Measurements from ENCODE around the gene TMEM163. TPM values are rescaled to one million over a fixed set of nuclear protein-coding genes. Genes with fewer than 3 reads are reported as not detected.
"Not testable (repeated sequence)": the region's sequence is repeated elsewhere in the genome, so short reads cannot be mapped to it uniquely, and the experiment has no call there.

The TMEM163 gene
- total and polyA plus RNA-seq, 7 donors, result 0.28 to 2.6 (median 1.1) TPM; not detected in 1

GRCh38 chr2:134507697-134508096, 211.1 kb downstream of the TMEM163 start:
- TF ChIP-seq POLR2A (IDR thresholded peaks at IDR 0.05) (no peak), EP300 (IDR thresholded peaks at IDR 0.05) (no peak), POLR2AphosphoS5 (IDR thresholded peaks at IDR 0.05) (no peak), CTCF (IDR thresholded peaks at IDR 0.05) (no peak)
- Histone ChIP-seq H3K4me3 (no peak overlapping the region), H3K27me3 (no peaks in the 10 kb centered on the region), H3K27ac (no peak overlapping the region), H3K4me1 (no peaks in the 10 kb centered on the region), H3K36me3 (no peaks in the 10 kb centered on the region), H3K9me3 (no peaks in the 10 kb centered on the region)
- WGBS, 2 donors, result 80 to 92% methylated on average over 1 of the region's 1 CpG
- intact Hi-C loops (cut with DNase I), result no loop called here
- DNase-seq, result no peak

- H3K27ac ChIP-seq; H3K4me1 ChIP-seq; H3K36me3 ChIP-seq; H3K9me3 ChIP-seq; H3K4me3 ChIP-seq; DNase-seq; H3K27me3 ChIP-seq; intact Hi-C loops (cut with DNase I): not testable (repeated sequence)
- WGBS, 2 donors, result 92 to 96% methylated on average over 8 of the region's 8 CpGs
Measured at GRCh38 chr2:134507159-134507558, 211.6 kb downstream of the TMEM163 start.

DNA sequence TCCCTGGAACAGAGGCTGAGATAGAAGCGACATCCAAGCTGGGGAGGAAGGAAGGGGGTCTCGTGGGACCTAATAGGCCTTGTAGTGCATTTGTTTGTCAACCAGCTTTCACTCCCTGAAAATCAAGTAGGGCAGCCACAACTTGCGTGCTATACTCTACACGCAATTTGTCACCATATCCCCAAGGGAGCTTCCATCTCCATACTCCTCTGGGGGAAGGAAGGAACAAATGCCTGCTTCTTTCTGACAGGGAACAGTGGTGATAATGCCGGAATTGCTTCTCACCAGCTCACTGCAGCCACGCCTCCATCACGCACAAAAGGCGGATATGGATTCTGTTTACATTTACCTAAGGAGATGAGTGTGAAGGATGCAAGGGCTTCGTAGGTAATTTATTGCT, 213.4 kb downstream of the TMEM163 start:
- Histone ChIP-seq H3K4me3 (no peak overlapping the region), H3K27me3 (no peaks in the 10 kb centered on the region), H3K4me1 (no peaks in the 10 kb centered on the region), H3K27ac (no peak overlapping the region), H3K36me3 (no peaks in the 10 kb centered on the region), H3K9me3 (no peaks in the 10 kb centered on the region)
- intact Hi-C loops (cut with DNase I), result no loop called here
- 61 to 76% methylated on average over 9 of the region's 9 CpGs for WGBS, 2 donors
- no peak for DNase-seq
- TF ChIP-seq EP300 (IDR thresholded peaks at IDR 0.05) (no peak), POLR2AphosphoS5 (IDR thresholded peaks at IDR 0.05) (no peak), POLR2A (IDR thresholded peaks at IDR 0.05) (no peak), CTCF (IDR thresholded peaks at IDR 0.05) (no peak)

DNA sequence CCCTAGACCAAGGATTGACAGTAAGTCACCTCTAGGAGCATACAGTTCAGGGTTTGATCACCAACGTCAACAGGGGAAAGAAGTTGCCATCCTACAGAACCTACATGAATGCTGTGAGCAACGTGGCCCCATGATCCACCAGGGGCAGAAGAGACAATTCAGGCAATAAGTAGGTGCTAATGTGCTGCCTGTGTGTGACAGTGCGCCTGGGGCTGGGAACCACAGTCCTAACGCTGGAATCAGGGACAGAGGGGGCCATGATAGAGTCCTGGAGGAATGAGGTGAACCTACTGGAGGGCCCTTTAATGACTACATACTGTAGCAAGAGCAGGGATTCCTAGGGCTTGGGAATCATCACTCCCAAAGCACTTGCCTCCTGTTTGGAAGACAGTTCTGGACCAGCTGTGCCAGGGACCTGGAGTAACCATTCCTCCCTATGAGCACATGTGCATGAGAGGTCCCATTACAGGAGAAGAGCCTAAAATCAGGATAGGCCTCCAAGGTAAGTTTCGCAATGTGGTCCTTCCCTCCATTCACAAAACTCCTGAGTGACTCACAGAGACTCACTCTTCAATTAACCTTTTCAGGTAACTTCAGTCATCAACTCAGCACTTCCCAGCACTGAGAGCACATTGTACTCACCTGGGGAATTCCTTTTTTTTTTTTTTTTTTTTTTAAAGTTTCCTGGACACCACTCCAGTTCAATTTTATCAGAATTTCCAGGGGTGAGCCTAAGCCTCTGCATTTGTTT, 214.0 kb downstream of the TMEM163 start:
- Histone ChIP-seq H3K4me1 (no peaks in the 10 kb centered on the region), H3K36me3 (no peaks in the 10 kb centered on the region), H3K27me3 (no peaks in the 10 kb centered on the region), H3K27ac (no peak overlapping the region), H3K4me3 (no peak overlapping the region), H3K9me3 (no peaks in the 10 kb centered on the region)
- 72 to 80% methylated on average over 5 of the region's 5 CpGs for WGBS, 2 donors
- TF ChIP-seq CTCF (IDR thresholded peaks at IDR 0.05) (no peak), POLR2A (IDR thresholded peaks at IDR 0.05) (no peak), EP300 (IDR thresholded peaks at IDR 0.05) (no peak), POLR2AphosphoS5 (IDR thresholded peaks at IDR 0.05) (no peak)
- DNase-seq, result no peak
- intact Hi-C loops (cut with DNase I), result no loop called here

GRCh38 chr2:134502104-134502503, 216.7 kb downstream of the TMEM163 start:
- Histone ChIP-seq H3K36me3 (no peaks in the 10 kb centered on the region), H3K27ac (no peak overlapping the region), H3K4me1 (no peaks in the 10 kb centered on the region), H3K4me3 (no peak overlapping the region), H3K27me3 (no peaks in the 10 kb centered on the region), H3K9me3 (no peaks in the 10 kb centered on the region)
- DNase-seq, result no peak
- intact Hi-C loops (cut with DNase I), result no loop called here
- TF ChIP-seq CTCF (IDR thresholded peaks at IDR 0.05) (no peak), EP300 (IDR thresholded peaks at IDR 0.05) (no peak), POLR2A (IDR thresholded peaks at IDR 0.05) (no peak), POLR2AphosphoS5 (IDR thresholded peaks at IDR 0.05) (no peak)
- WGBS, 2 donors, result 37 to 55% methylated on average over 2 of the region's 2 CpGs
